C4-2B (cell line): ENCODE results near the gene EDC3.

Experiments used
- ZFX ChIP-seq: fragments of 450-650 bp; IDR thresholded peaks from 2 replicates; pipeline ENCODE4 v1.6.1; 2017
- TF ChIP-seq, protein P1 (sequence below): fragments of 450-650 bp; conservative IDR thresholded peaks from 2 replicates; pipeline ENCODE4 v1.5.1; 2017; ENCODE audit warnings: mild to moderate bottlenecking

DNA sequence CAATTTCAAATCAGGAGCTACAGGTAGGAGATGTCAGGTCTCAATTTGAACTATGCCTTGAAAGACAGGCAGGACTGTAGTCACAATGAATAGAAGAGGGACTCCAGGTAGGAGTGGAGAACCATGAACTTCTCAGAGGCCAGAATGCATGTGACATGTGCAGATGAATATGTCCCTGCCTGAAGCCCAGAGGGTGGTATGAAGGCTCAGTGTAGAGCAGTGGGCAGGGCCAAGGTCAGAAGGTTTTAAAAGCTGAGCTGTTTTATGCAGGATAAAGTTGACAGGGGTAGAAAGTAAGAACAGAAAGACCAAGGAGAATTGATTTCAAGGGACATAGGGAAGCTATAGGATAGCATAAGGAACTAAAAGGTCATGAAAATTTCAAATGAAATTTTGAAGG, 49.3 kb downstream of the EDC3 start:
- TF ChIP-seq, protein P1, sequence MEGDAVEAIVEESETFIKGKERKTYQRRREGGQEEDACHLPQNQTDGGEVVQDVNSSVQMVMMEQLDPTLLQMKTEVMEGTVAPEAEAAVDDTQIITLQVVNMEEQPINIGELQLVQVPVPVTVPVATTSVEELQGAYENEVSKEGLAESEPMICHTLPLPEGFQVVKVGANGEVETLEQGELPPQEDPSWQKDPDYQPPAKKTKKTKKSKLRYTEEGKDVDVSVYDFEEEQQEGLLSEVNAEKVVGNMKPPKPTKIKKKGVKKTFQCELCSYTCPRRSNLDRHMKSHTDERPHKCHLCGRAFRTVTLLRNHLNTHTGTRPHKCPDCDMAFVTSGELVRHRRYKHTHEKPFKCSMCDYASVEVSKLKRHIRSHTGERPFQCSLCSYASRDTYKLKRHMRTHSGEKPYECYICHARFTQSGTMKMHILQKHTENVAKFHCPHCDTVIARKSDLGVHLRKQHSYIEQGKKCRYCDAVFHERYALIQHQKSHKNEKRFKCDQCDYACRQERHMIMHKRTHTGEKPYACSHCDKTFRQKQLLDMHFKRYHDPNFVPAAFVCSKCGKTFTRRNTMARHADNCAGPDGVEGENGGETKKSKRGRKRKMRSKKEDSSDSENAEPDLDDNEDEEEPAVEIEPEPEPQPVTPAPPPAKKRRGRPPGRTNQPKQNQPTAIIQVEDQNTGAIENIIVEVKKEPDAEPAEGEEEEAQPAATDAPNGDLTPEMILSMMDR: no peak
- TF ChIP-seq ZFX: no peak
